Pancreas (tissue), 10 donors: ENCODE data around the gene TENM4. TPM values are rescaled to one million over a fixed set of nuclear protein-coding genes. Genes with fewer than 3 reads are reported as not detected.
"Not testable (repeated sequence)": the region's sequence is repeated elsewhere in the genome, so short reads cannot be mapped to it uniquely, and the experiment has no call there.

Experiments used
- ATAC-seq, 4 donors: fragments of 200-7000 bp; cut with Tn5 transposase; one replicate each; pipeline versions ENCODE4 v1.8.0 to v1.9.1; 2020; ENCODE audit warnings: mild to moderate bottlenecking in 4 of 4, moderate library complexity in 4 of 4
- DNase-seq, 6 donors: peaks; one replicate each; pipeline ENCODE4 v3.0.0-alpha.2; 2020
- FAIRE-seq: peaks from 2 replicates; lab custom pipeline; 2012; peaks lifted over from hg19 to GRCh38; lab: Jason Lieb, UNC
- H3K27ac ChIP-seq, 4 donors: fragments of 200-600 bp; sonication (generic); 1 replicate in 3 of 4; 2 replicates in 1 of 4; pipeline versions ENCODE4 v1.5.0 to v1.8.0; 2020
- H3K27me3 ChIP-seq, 4 donors: fragments of 200-600 bp; one replicate each; pipeline ENCODE4 v1.8.0; 2021
- H3K36me3 ChIP-seq, 3 donors: fragments of 200-600 bp; sonication (generic) in 1 of 3; one replicate each; pipeline versions ENCODE4 v1.5.0 to v1.8.0; 2020 to 2021
- H3K4me1 ChIP-seq, 3 donors: fragments of 200-600 bp; one replicate each; pipeline ENCODE4 v1.8.0; 2021
- H3K4me3 ChIP-seq, 4 donors: fragments of 200-600 bp; sonication (generic) in 2 of 4; one replicate each; pipeline versions ENCODE4 v1.5.0 to v1.8.0; 2020 to 2021
- H3K9me3 ChIP-seq, 4 donors: fragments of 200-600 bp; one replicate each; pipeline ENCODE4 v1.8.0; 2021
- CTCF ChIP-seq, 4 donors: fragments of 200-600 bp; sonication (generic) in 3 of 4; IDR thresholded peaks; one replicate each; pipeline versions ENCODE4 v1.5.0 to v1.8.0; 2021; ENCODE audit warnings: antibody characterized with exemption in 4 of 4
- WGBS, 2 donors: extraction: QIAGEN DNeasy Blood & Tissue Kit; methylation state at CpG; one replicate each; pipeline ENCODE4 v1.1.7; 2013; 5-methylcytosine and 5-hydroxymethylcytosine counted together
- intact Hi-C, 3 donors: fragments of 100-400 bp; cut with DNase I; formaldehyde crosslinking; loops; one replicate each; pipeline versions ENCODE4 v1.11.1 to v1.14.2; 2022
- polyA plus RNA-seq, 2 donors: library from polyadenylated mRNA; stranded (reverse); fragments of 200-250 nt; gene quantifications; one replicate each; pipeline ENCODE4 v1.2.3, GENCODE V29; 2013
- total RNA-seq, 6 donors: library from RNA; stranded (reverse); fragmentation: NEBNext Ultra II Directional in 4 of 6; extraction: Animal tissue kit (Norgen Biotek cat#: 25700) in 4 of 6; gene quantifications; one replicate each; pipeline versions ENCODE4 v1.2.1 to v1.2.4, GENCODE V29; 2021 to 2023
- donor health status: healthy with polysubstance abuse.
- donor health status: DM: no; HTN: no; CAD: no; lungs with moderate emphysema.
- donor health status: DM: no; HTN: no; CAD: no.
- donor health status: control.
- donor health status: control.
- donor health status: Bipolar disorder and iron deficiency.
- donor health status: DM: yes; HTN: yes; CAD: no.
- donor health status: DM: no; HTN: no; CAD: no.
- donor health status: DM: no; HTN: no; CAD: no.
- donor health status: DM: yes; HTN: yes; CAD: no.

Gene TENM4
- total and polyA plus RNA-seq, 8 donors = 0.37 to 6.8 (median 1.3) TPM

DNA sequence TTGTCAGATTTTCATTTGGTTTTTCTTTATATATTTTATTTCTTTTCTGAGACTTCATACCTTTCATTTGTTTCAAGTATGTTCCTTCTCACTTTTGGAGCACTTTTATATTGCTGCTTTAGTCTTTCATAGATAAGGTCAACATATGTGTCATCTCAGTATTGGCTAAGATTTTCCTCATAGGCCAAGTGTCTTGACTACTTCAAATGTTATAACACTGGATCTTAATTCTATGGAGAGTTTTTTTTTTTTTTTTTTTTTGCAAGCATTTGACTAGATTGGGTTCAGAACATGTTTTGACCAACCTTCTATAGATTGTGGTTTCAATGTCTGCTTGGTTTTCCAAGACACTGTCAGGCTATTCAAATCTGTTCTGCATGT lies 797.2 kb downstream of the TENM4 start:
- intact Hi-C loops = loop anchor here in 2 of 3 donors (10.0 kb wide), 2 partner anchors 441 to 851 kb away; no protein-coding TSS in a partner anchor

GRCh38 chr11:78642979-78643675 lies 797.7 kb downstream of the TENM4 start:
- no peak overlapping the region for H3K4me3 ChIP-seq
- no peaks in the 10 kb centered on the region for H3K4me1 ChIP-seq
- H3K27me3 ChIP-seq = no peaks in the 10 kb centered on the region
- no peak for FAIRE-seq
- intact Hi-C loops = loop anchor here in 2 of 3 donors (10.0 kb wide), 2 partner anchors 442 to 852 kb away; no protein-coding TSS in a partner anchor
- H3K36me3 ChIP-seq = no peaks in the 10 kb centered on the region
- ATAC-seq = no peak
- no peak for DNase-seq
- no peak for TF ChIP-seq CTCF (IDR thresholded peaks at IDR 0.05)
- H3K9me3 ChIP-seq = no peaks in the 10 kb centered on the region
- H3K27ac ChIP-seq = no peak overlapping the region
- WGBS, 2 donors = 64 to 67% methylated on average over 5 of the region's 5 CpGs

More for the DNA sequence above, 797.2 kb downstream of the TENM4 start:
- Histone ChIP-seq H3K4me3 (no peak overlapping the region), H3K27me3 (no peaks in the 10 kb centered on the region), H3K36me3 (no peaks in the 10 kb centered on the region), H3K9me3 (no peaks in the 10 kb centered on the region), H3K4me1 (no peaks in the 10 kb centered on the region), H3K27ac (no peak overlapping the region)
- DNase-seq (no peak), FAIRE-seq (no peak), ATAC-seq (no peak)
- TF ChIP-seq CTCF (IDR thresholded peaks at IDR 0.05) = no peak

GRCh38 chr11:78641541-78641940 lies 799.3 kb downstream of the TENM4 start:
- 51% methylated on average over 1 of the region's 1 CpG for WGBS, 2 donors
- Histone ChIP-seq H3K9me3 (no peaks in the 10 kb centered on the region), H3K4me1 (peaks cover 0 to 7% (median 6%) of the 10 kb centered on the region in 3 donors), H3K27me3 (no peaks in the 10 kb centered on the region), H3K27ac (no peak overlapping the region), H3K4me3 (no peak overlapping the region), H3K36me3 (no peaks in the 10 kb centered on the region)
- FAIRE-seq (no peak), DNase-seq (no peak), ATAC-seq (no peak)
- TF ChIP-seq CTCF (IDR thresholded peaks at IDR 0.05) = no peak
- intact Hi-C loops = loop anchor here in 2 of 3 donors (10.0 kb wide), 2 partner anchors 443 to 853 kb away; no protein-coding TSS in a partner anchor

DNA sequence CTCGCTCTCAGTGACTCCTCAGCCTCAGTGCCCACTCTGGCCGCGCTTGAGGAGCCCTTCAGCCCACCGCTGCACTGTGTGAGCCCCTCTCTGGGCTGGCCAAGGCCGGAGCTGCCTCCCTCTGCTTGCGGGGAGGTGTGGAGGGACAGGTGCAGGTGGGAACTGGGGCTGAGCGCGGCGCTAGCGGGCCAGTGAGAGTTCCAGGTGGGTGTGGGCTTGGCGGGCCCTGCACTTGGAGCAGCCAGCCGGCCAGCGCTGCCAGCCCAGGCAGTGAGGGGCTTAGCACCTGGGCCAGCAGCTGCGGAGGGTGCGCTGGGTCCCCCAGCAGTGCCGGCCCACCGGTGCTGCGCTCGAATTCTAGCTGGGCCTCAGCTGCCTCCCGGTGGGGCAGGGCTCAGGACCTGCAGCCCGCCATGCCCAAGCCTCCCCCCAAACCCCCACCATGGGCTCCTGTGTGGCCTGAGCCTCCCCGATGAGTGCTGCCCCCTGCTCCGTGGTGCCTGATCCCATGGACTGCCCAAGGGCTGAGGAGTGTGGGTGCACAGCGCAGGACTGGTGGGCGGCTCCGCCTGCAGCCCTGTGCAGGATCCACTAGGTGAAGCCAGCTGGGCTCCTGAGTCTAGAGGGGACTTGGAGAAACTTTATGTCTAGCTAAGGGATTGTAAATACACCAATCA lies 802.0 kb downstream of the TENM4 start:
- no peaks in the 10 kb centered on the region for H3K9me3 ChIP-seq
- no peak for ATAC-seq
- intact Hi-C loops = no loop called here
- no peak for FAIRE-seq
- no peaks in the 10 kb centered on the region for H3K27me3 ChIP-seq
- no peak for TF ChIP-seq CTCF (IDR thresholded peaks at IDR 0.05)
- H3K36me3 ChIP-seq = no peaks in the 10 kb centered on the region
- DNase-seq = no peak
- H3K4me1 ChIP-seq = peaks cover 0 to 9% (median 7%) of the 10 kb centered on the region in 3 donors
- WGBS, 2 donors = 90 to 94% methylated on average over 26 of the region's 26 CpGs
- H3K27ac ChIP-seq = no peak overlapping the region
- H3K4me3 ChIP-seq = no peak overlapping the region

GRCh38 chr11:78637527-78637926 lies 803.3 kb downstream of the TENM4 start:
- H3K4me1 ChIP-seq, H3K27me3 ChIP-seq, H3K27ac ChIP-seq, ATAC-seq, H3K4me3 ChIP-seq, H3K36me3 ChIP-seq, intact Hi-C loops, FAIRE-seq, H3K9me3 ChIP-seq, DNase-seq: not testable (repeated sequence)
- WGBS, 2 donors = 84 to 95% methylated on average over 5 of the region's 5 CpGs
